Sigmoid colon (tissue), 4 donors: ENCODE data around the gene PTPRU.

ENCODE experiments used
- CTCF ChIP-seq, 4 experiments: fragments of 450-650 bp in 3 of 4; fragments of 200-600 bp in 1 of 4; IDR thresholded peaks; one replicate each; pipeline ENCODE4 v1.5.1; 2016 to 2019; ENCODE audit warnings: antibody characterized with exemption in 4 of 4, mild to moderate bottlenecking in 3 of 4, moderate library complexity in 2 of 4
- EP300 ChIP-seq, 4 donors: sonication (generic); formaldehyde crosslinking; IDR thresholded peaks; one replicate each; pipeline ENCODE4 v1.6.1; 2017; ENCODE audit warnings: antibody characterized with exemption in 4 of 4
- POLR2A ChIP-seq, 2 donors: fragments of 450-650 bp; IDR thresholded peaks; one replicate each; pipeline ENCODE4 v1.6.1; 2016; ENCODE audit warnings: antibody characterized with exemption in 2 of 2, mild to moderate bottlenecking in 2 of 2, moderate library complexity in 2 of 2
- POLR2AphosphoS5 ChIP-seq, 4 donors: sonication (generic); formaldehyde crosslinking; IDR thresholded peaks; one replicate each; pipeline ENCODE4 v1.6.1; 2017; ENCODE audit warnings: antibody characterized with exemption in 4 of 4

DNA sequence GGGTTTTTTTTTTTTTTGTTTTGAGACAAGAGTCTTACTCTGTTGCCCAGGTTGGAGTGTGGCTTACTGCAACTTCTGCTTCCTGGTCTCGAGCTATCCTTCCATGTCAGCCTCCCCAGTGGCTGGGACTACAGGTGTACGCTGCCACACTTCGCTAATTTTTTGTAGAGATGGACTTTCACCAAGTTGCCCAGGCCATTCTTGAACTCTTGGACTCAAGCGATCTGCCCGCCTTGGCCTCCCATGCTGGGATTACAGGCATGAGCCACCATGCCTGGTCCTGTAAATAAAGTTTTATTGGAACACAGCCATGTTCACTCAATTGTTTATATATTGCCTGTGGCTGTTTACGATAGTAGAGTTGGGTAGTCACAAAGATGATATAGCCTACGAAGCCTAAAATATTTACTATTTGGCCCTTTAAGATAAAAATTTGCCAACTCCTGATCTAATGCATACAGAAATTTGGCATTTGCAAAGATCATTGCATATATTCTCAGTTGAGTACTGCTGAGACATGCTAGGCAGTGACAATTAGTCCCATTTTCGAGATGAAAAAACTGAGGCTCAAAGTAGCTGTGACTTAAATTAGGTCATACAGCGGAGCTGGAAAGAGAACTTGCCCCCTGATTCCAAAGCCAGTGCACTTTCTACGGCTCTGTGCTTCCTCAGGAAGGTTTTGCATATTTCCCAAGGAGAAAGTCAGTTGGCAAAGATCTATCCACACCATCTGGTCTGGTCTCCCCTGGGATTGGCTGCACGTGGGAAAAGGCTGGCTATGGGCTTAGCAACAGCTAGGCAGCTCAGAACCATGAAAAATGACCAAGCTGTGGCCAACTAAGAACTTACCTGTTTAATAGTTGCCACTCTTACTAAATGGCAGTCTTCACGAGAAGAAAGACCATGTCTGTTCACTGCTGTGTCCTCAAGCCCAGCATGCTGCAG, 25.0 kb upstream of the PTPRU start:
- TF ChIP-seq POLR2A (IDR thresholded peaks at IDR 0.05), result no peak
- no peak for TF ChIP-seq CTCF (IDR thresholded peaks at IDR 0.05)
- TF ChIP-seq POLR2AphosphoS5 (IDR thresholded peaks at IDR 0.05), result no peak
- TF ChIP-seq EP300 (IDR thresholded peaks at IDR 0.05), result no peak
